HG02840 (cell line): ENCODE measurements around the gene DSCAM.
"Not testable (repeated sequence)": the region's sequence is repeated elsewhere in the genome, so short reads cannot be mapped to it uniquely, and the experiment has no call there.

Experiments
- ATAC-seq: cut with Tn5 transposase; IDR thresholded peaks from one replicate; pipeline ENCODE4 v1.9.1; 2021; ENCODE audit warnings: mild to moderate bottlenecking, moderate library complexity, moderate number of reproducible peaks; ENCODE audit not compliant: unreplicated experiment, low FRiP score

The DSCAM gene

GRCh38 chr21:40345711-40346321, 501.1 kb downstream of the DSCAM start:
- ATAC-seq, result no peak

GRCh38 chr21:40340357-40340756, 506.6 kb downstream of the DSCAM start:
- no peak for ATAC-seq

GRCh38 chr21:40339050-40339449, 507.9 kb downstream of the DSCAM start:
- ATAC-seq, result no peak

- no peak for ATAC-seq
Measured at GRCh38 chr21:40337981-40338380, 509.0 kb downstream of the DSCAM start.

- ATAC-seq, result no peak
Measured at GRCh38 chr21:40335704-40336103, 511.3 kb downstream of the DSCAM start.

GRCh38 chr21:40334159-40334558, 512.8 kb downstream of the DSCAM start:
- ATAC-seq, result no peak

GRCh38 chr21:40333731-40334130, 513.2 kb downstream of the DSCAM start:
- no peak for ATAC-seq

GRCh38 chr21:40331804-40332203, 515.2 kb downstream of the DSCAM start:
- no peak for ATAC-seq

- ATAC-seq, result no peak
Measured at GRCh38 chr21:40331172-40331571, 515.8 kb downstream of the DSCAM start.

GRCh38 chr21:40324389-40324788, 522.6 kb downstream of the DSCAM start:
- no peak for ATAC-seq

- not testable (repeated sequence) for ATAC-seq
Measured at GRCh38 chr21:40320718-40321117, 526.2 kb downstream of the DSCAM start.

GRCh38 chr21:40318371-40318770, 528.6 kb downstream of the DSCAM start:
- ATAC-seq, result no peak

GRCh38 chr21:40316104-40316503, 530.9 kb downstream of the DSCAM start:
- ATAC-seq, result no peak

GRCh38 chr21:40315626-40316025, 531.3 kb downstream of the DSCAM start:
- ATAC-seq, result no peak

GRCh38 chr21:40313260-40313659, 533.7 kb downstream of the DSCAM start:
- ATAC-seq, result no peak

GRCh38 chr21:40300300-40300699, 546.7 kb downstream of the DSCAM start:
- ATAC-seq, result no peak

GRCh38 chr21:40299451-40299850, 547.5 kb downstream of the DSCAM start:
- no peak for ATAC-seq

- ATAC-seq, result no peak
Measured at GRCh38 chr21:40294345-40294744, 552.6 kb downstream of the DSCAM start.

GRCh38 chr21:40291560-40291959, 555.4 kb downstream of the DSCAM start:
- no peak for ATAC-seq

- ATAC-seq, result no peak
Measured at GRCh38 chr21:40284409-40284808, 562.5 kb downstream of the DSCAM start.

- no peak for ATAC-seq
Measured at GRCh38 chr21:40282912-40283886, 563.8 kb downstream of the DSCAM start.

- no peak for ATAC-seq
Measured at GRCh38 chr21:40278345-40278744, 568.6 kb downstream of the DSCAM start.
